GM18511 (cell line): ENCODE results near the gene COX6B2.

Experiments
- ATAC-seq: cut with Tn5 transposase; IDR thresholded peaks from one replicate; pipeline ENCODE4 v1.9.1; 2021; ENCODE audit warnings: mild to moderate bottlenecking, moderate library complexity; ENCODE audit not compliant: unreplicated experiment

COX6B2 gene

DNA sequence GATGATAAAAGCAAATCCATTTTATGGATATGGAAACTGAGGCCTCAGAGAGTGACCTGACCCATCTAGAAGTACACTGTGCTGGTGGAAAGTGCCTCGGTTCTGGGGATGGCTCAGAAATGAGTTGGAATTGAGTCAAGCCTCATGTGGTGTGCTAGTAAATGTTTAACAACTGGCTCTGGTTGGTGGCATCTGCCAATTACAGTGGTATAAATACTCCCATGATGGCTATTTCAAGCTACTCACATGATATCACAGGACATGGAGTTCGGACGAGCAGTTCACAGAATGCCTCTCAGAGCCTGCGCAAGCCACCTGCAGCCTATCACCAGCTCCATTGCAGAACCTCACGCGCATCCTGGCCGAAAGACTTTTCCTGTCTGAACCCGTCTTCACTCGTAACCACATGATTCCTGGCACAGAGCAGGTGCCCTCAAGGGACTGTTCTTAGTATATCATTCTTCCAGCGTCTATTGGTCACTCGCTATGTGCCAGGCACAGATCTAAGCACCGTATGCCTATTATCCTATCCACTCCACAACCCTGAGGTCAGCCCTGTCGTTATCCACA, 38.5 kb downstream of the COX6B2 start:
- no peak for ATAC-seq

DNA sequence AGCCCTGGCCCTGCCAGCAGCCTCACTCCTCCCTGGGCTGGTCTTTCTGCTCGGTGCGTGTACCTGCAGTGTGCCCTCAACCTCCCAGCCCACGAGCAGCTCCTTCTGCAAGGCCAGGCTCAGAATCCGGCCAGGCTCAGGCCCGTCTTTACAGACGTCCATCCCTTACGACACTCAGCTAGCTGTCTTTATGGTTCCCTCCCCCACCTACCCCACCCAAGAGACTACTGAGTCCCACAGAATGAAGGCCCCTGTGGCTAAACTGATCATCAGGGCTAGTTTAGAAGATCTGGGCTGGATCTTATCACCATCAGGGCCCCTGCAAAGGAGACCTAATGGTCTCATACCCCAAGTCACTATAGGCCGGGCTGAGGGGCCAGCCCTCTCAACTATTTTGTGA, 40.1 kb downstream of the COX6B2 start:
- ATAC-seq = no peak

DNA sequence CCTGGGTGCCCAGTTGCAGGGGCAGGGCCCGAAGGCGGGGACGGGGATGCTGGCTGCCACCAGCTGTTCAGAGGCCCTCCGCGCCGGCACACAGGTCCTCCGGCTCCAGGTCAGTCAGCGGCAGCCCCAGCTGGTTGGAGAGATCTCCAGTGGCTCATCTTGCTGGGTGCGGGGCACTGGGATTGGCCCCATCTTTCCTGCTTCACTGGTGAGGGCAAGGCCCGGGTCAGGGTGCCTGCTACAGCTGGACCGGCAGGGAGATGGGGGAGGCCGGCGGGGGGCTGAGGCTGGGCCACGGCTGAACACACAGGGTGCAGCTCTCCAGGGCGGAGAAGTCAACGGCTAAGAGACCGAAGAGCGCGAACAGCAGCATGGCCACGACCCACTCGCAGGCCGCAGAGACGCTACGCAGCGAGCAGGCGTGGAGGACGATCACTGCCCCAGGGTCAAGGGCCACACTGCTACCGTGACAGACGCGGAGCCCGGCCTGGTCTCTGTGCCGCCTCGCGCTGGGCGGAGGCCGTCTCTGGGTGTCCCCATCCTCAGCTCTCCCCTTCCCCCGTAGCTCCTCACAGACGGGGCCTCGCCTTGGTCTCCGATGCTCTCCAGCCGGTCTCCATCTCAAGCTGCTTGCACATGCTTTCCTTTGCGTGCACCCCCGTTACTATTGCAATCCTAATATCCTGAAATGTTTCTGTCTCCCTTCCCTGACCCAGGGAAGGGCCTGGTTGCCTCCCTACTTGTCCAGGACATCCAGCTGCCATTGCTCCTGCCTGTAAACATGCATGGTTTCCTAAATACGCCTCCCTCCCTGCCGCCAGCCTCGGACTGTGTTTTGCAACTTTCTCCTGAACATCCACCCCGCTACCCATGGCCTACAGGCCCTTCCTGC, 41.7 kb downstream of the COX6B2 start:
- no peak for ATAC-seq

GRCh38 chr19:55311797-55312196, 42.7 kb downstream of the COX6B2 start:
- ATAC-seq = no peak

- ATAC-seq = no peak
These were observed 43.1 kb downstream of the COX6B2 start for GRCh38 chr19:55311397-55311796.

GRCh38 chr19:55310498-55310897, 44.0 kb downstream of the COX6B2 start:
- no peak for ATAC-seq

- ATAC-seq = no peak
These were observed 45.1 kb downstream of the COX6B2 start for GRCh38 chr19:55309448-55309847.

DNA sequence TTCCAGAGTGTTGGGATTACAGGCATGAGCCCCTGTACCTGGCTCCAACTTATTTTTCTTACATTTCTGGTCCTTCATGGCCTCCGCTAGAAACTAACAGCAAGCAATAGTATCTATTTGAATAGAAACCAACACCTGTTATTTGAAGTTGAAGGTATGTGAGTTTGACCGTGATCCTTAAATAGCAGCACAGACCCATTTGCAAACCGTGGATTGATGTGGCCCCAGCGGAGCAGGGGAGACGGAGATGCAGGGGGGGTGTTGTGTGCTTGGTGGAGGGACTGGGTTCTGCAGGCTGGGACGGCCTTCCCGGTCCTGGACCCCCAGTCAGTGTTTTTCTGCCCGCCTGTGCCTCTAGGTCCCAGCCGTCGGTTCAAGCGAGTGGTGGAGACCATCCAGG, 46.2 kb downstream of the COX6B2 start:
- no peak for ATAC-seq

DNA sequence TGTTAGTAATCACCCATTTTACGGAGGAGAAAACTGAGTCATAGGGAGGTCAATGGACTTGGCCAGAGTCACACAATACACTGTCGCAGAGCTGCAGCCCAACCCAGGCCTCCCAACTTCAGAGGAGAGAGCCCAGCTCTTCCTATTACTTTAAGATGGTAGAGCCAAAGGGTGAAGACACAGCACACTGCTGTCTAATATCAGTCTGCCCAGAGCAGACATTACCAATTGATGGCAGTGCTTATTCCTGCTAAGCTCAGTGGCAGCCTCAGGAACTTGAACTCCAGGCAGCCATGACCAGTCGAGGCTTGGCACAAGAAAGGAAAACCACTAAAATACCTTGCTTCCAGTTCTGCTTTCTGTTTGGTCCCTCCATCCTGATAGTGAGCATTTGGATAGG, 47.8 kb downstream of the COX6B2 start:
- no peak for ATAC-seq

DNA sequence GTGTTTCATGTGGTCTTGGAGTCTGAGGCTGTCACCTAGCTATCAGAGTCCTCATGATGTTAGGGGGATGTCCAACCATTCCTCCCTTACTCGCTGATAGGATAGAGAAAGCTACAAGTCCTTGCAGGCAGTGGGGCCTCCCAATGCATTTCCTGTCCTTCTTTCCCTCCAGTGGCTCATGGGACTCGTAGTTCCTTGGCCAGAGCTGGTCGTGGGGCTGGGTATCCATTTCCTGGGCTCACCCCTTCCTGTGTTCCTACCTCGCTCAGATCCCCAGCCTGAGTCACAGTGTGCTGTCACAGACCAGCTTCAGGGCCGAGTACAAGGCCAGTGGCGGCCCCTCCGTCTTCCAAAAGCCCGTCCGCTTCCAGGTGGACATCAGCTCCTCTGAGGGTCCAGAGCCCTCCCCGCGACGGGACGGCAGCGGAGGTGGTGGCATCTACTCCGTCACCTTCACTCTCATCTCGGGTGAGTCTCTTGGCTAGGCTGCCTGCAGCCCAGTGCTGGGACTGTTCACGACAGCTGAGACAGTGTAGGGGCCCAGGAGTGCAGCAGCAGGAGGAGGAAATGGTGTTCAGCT, 48.4 kb downstream of the COX6B2 start:
- ATAC-seq = no peak

DNA sequence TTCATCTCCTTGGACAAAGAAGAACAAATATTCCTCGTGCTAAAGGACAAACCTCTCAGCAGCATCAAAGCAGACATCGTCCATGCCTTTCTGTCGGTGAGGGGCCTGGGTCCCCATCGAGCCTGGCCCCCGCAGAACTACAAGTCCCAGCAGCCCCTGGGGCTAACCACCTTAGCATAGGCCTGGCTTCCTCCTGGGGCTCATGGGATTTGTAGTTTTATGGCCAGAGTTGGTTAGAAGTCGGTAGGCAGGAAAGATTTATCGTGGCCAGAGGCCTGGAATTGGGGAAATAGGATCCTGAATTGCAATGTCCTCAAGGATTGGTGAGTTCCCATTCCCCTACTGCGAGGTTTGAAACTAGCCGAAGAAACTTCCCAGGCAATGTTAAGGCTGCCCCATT, 49.0 kb downstream of the COX6B2 start:
- ATAC-seq = no peak

DNA sequence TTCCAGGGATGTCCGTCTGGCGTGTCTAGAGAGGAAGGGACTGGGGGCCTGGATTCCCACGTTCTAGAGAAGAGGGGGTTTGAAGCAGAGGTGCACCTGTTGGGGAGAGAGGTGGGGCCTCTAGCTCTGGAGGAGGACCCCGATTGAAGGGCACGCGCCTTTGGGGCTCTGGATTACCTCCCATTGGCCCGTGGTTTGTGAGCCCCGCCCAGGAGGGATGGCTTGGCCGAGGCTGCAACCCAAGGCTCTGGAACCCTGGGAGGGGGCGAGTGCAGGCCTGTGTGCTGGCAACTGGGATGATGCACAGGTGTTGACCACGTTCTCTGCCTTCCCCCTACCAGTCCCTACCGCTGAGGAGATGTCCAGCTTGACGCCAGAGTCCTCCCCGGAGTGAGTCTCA, 49.5 kb downstream of the COX6B2 start:
- no peak for ATAC-seq

DNA sequence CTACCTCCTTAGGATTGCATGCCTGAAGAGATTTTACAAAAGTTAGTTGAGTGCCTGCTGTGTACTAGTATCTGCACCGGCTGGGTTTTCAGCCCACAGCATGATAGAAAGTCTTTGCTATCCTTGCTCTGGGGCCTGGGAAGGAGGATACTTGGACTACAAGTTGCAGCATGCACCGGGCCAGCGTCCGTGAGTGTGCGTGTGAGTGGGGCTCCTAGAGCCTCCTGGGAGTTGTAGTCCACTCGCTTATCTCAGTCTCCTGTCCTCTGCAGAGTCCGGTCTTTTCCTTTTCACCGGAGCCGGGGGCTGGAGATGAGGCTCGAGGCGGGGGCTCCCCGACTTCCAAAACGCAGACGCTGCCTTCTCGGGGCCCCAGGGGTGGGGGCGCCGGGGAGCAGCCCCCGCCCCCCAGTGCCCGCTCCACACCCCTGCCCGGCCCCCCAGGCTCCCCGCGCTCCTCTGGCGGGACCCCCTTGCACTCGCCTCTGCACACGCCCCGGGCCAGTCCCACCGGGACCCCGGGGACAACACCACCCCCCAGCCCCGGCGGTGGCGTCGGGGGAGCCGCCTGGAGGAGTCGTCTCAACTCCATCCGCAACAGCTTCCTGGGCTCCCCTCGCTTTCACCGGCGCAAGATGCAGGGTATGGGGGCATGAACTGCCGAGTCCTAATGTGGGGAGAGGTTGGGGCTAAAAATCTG, 50.1 kb downstream of the COX6B2 start:
- no peak for ATAC-seq

DNA sequence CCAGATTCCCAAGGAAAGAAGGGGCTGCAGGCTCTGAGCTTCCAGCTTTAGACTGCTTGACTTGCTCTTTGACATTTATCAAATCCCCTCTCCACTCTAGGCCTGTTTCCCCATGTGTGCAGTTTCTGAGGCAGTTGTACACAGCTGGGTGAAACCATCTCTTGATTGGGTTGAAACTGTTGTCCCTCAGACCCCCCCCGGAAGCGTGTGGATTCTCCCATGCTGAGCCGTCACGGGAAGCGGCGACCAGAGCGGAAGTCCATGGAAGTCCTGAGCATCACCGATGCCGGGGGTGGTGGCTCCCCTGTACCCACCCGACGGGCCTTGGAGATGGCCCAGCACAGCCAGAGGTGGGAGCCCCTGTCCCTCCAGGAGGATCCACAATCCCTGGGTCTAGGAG, 51.0 kb downstream of the COX6B2 start:
- ATAC-seq = no peak

- ATAC-seq = no peak
These were observed 52.2 kb downstream of the COX6B2 start for GRCh38 chr19:55302318-55302703.

GRCh38 chr19:55301459-55302317, 52.8 kb downstream of the COX6B2 start:
- ATAC-seq = peak; percentile 67

- no peak for ATAC-seq
These were observed 53.5 kb downstream of the COX6B2 start for GRCh38 chr19:55300886-55301458.

- ATAC-seq = no peak
These were observed 54.5 kb downstream of the COX6B2 start for GRCh38 chr19:55299991-55300390.
